H9 (cell line): ENCODE data around the gene MIS12. TPM values are rescaled to one million over a fixed set of nuclear protein-coding genes. Genes with fewer than 3 reads are reported as not detected.

Source experiments
- DNase-seq: peaks from one replicate; pipeline ENCODE4 v3.0.0-alpha.2; 2017
- H2AFZ ChIP-seq: one replicate; pipeline ENCODE4 v1.6.1; 2013; ENCODE audit warnings: mild to moderate bottlenecking, low read length, control low read depth, moderate library complexity
- H2AK5ac ChIP-seq: 2 replicates; pipeline ENCODE4 v1.6.1; 2013; ENCODE audit warnings: low read length, control low read depth, mixed read lengths; ENCODE audit not compliant: insufficient read length
- H2BK120ac ChIP-seq: one replicate; pipeline ENCODE4 v1.6.1; 2013; ENCODE audit warnings: low read depth, mild to moderate bottlenecking, low read length, control low read depth, inconsistent platforms; ENCODE audit not compliant: poor library complexity, severe bottlenecking
- H2BK12ac ChIP-seq: 2 replicates; pipeline ENCODE4 v1.6.1; 2013; ENCODE audit warnings: low read length, control low read depth, mixed read lengths, low read depth; ENCODE audit not compliant: insufficient read length
- H2BK15ac ChIP-seq: 2 replicates; pipeline ENCODE4 v1.6.1; 2013; ENCODE audit warnings: low read depth, low read length, control low read depth
- H2BK20ac ChIP-seq: one replicate; pipeline ENCODE4 v1.6.1; 2013; ENCODE audit warnings: low read depth, mild to moderate bottlenecking, low read length, control low read depth, inconsistent platforms; ENCODE audit not compliant: poor library complexity, severe bottlenecking
- H2BK5ac ChIP-seq: 2 replicates; pipeline ENCODE4 v1.6.1; 2013; ENCODE audit warnings: low read length, control low read depth, mixed read lengths; ENCODE audit not compliant: insufficient read length
- H3K14ac ChIP-seq: 2 replicates; pipeline ENCODE4 v1.6.1; 2013; ENCODE audit warnings: low read length, control low read depth; ENCODE audit not compliant: insufficient read depth
- H3K18ac ChIP-seq: 2 replicates; pipeline ENCODE4 v1.6.1; 2013; ENCODE audit warnings: low read depth, mild to moderate bottlenecking, mixed read lengths, low read length, control low read depth; ENCODE audit not compliant: insufficient read length
- H3K23ac ChIP-seq: 2 replicates; pipeline ENCODE4 v1.6.1; 2013; ENCODE audit warnings: low read length, control low read depth, mixed read lengths, low read depth; ENCODE audit not compliant: insufficient read length
- H3K23me2 ChIP-seq: 2 replicates; pipeline ENCODE4 v1.6.1; 2013; ENCODE audit warnings: low read depth, mild to moderate bottlenecking, mixed read lengths, low read length, control low read depth; ENCODE audit not compliant: insufficient read length, poor library complexity, severe bottlenecking
- H3K27ac ChIP-seq: 2 replicates; pipeline ENCODE4 v1.5.1; 2013; ENCODE audit warnings: low read length, control low read depth, mixed read lengths, low read depth; ENCODE audit not compliant: insufficient read length
- H3K27me3 ChIP-seq: 2 replicates; pipeline ENCODE4 v1.6.1; 2013; ENCODE audit warnings: low read length, control low read depth, inconsistent platforms; ENCODE audit not compliant: insufficient read depth
- H3K4ac ChIP-seq: 2 replicates; pipeline ENCODE4 v1.6.1; 2013; ENCODE audit warnings: low read depth, mild to moderate bottlenecking, control low read depth, inconsistent platforms, low read length, moderate library complexity
- H3K4me1 ChIP-seq: 2 replicates; pipeline ENCODE4 v1.6.1; 2013; ENCODE audit warnings: low read length, control low read depth, inconsistent platforms; ENCODE audit not compliant: insufficient read depth
- H3K4me2 ChIP-seq: 2 replicates; pipeline ENCODE4 v1.6.1; 2013; ENCODE audit warnings: low read length, control low read depth, mixed read lengths; ENCODE audit not compliant: insufficient read length, insufficient read depth
- H3K56ac ChIP-seq: 2 replicates; pipeline ENCODE4 v1.6.1; 2013; ENCODE audit warnings: low read depth, mild to moderate bottlenecking, mixed read lengths, low read length, control low read depth; ENCODE audit not compliant: insufficient read length
- H3K79me1 ChIP-seq: 2 replicates; pipeline ENCODE4 v1.6.1; 2013; ENCODE audit warnings: low read depth, mild to moderate bottlenecking, moderate library complexity, low read length, control low read depth, inconsistent platforms; ENCODE audit not compliant: insufficient read depth, poor library complexity, severe bottlenecking
- H3K79me2 ChIP-seq: 2 replicates; pipeline ENCODE4 v1.6.1; 2013; ENCODE audit warnings: low read length, control low read depth, inconsistent platforms; ENCODE audit not compliant: insufficient read depth
- H3K9ac ChIP-seq: 2 replicates; pipeline ENCODE4 v1.6.1; 2013; ENCODE audit warnings: low read length, control low read depth, mixed read lengths; ENCODE audit not compliant: insufficient read length; ENCODE audit errors: extremely low read depth
- H3K9me3 ChIP-seq: one replicate; pipeline ENCODE4 v1.6.1; 2013; ENCODE audit warnings: low read depth, low read length, inconsistent platforms; ENCODE audit not compliant: control insufficient read depth
- H3T11ph ChIP-seq: one replicate; pipeline ENCODE4 v1.6.1; 2013; ENCODE audit warnings: mild to moderate bottlenecking, low read length, control low read depth, inconsistent platforms
- H4K20me1 ChIP-seq: one replicate; pipeline ENCODE4 v1.6.1; 2013; ENCODE audit not compliant: control insufficient read depth, insufficient read length, insufficient read depth
- H4K5ac ChIP-seq: 2 replicates; pipeline ENCODE4 v1.6.1; 2013; ENCODE audit warnings: low read depth, mild to moderate bottlenecking, mixed read lengths, low read length, control low read depth; ENCODE audit not compliant: insufficient read length
- H4K8ac ChIP-seq: replicated peaks from 2 replicates; pipeline ENCODE4 v1.6.1; 2013; ENCODE audit warnings: low read length, control low read depth, mixed read lengths, low read depth; ENCODE audit not compliant: insufficient read length
- H4K91ac ChIP-seq: 2 replicates; pipeline ENCODE4 v1.6.1; 2013; ENCODE audit warnings: low read depth, mild to moderate bottlenecking, moderate library complexity, mixed read lengths, low read length, control low read depth; ENCODE audit not compliant: insufficient read length
- H3K27ac Mint-ChIP-seq, 3 experiments: 2 replicates in 2 of 3; 3 replicates in 1 of 3; pipeline ENCODE4 v1.8.0; 2020 to 2021; ENCODE audit warnings: mixed read lengths in 3 of 3, mild to moderate bottlenecking in 1 of 3, moderate library complexity in 1 of 3
- H3K27me3 Mint-ChIP-seq: 2 replicates; pipeline ENCODE4 v1.8.0; 2021; ENCODE audit warnings: low read depth, mild to moderate bottlenecking, moderate library complexity, mixed read lengths
- H3K36me3 Mint-ChIP-seq, 3 experiments: 2 replicates in 2 of 3; 3 replicates in 1 of 3; pipeline ENCODE4 v1.8.0; 2020 to 2021; ENCODE audit warnings: low read depth in 3 of 3, mixed read lengths in 3 of 3; ENCODE audit not compliant: insufficient read depth in 1 of 3
- H3K4me1 Mint-ChIP-seq, 2 experiments: 2 replicates each; pipeline ENCODE4 v1.8.0; 2020; ENCODE audit warnings: mixed read lengths in 2 of 2
- H3K4me3 Mint-ChIP-seq, 2 experiments: 2 replicates in 1 of 2; 3 replicates in 1 of 2; pipeline ENCODE4 v1.8.0; 2020 to 2021; ENCODE audit warnings: mild to moderate bottlenecking in 2 of 2, mixed read lengths in 2 of 2, moderate library complexity in 1 of 2
- H3K9me3 Mint-ChIP-seq, 2 experiments: 2 replicates in 1 of 2; 3 replicates in 1 of 2; pipeline ENCODE4 v1.8.0; 2020; ENCODE audit warnings: mild to moderate bottlenecking in 2 of 2, mixed read lengths in 2 of 2, moderate library complexity in 1 of 2
- WGBS: extraction: QIAGEN DNeasy Blood & Tissue Kit; methylation state at CpG from one replicate; pipeline ENCODE4 v1.1.7; 2013; ENCODE audit warnings: missing lambda C conversion rate, low lambda C conversion rate, mixed read lengths; ENCODE audit not compliant: insufficient read length; ENCODE audit errors: extremely low coverage; 5-methylcytosine and 5-hydroxymethylcytosine counted together
- total RNA-seq: library from RNA; stranded (reverse); gene quantifications from 2 replicates; pipeline ENCODE4 v1.2.1, GENCODE V29; 2021
- TF ChIP-seq, protein P1 (sequence below): fragments of 200-600 bp; sonication (generic); conservative IDR thresholded peaks from 3 replicates; pipeline ENCODE4 v1.8.0; 2021; ENCODE audit warnings: antibody characterized with exemption, mild to moderate bottlenecking

MIS12 gene
- total RNA-seq, 1 experiment from 2014 or later, result 30.7 TPM

DNA sequence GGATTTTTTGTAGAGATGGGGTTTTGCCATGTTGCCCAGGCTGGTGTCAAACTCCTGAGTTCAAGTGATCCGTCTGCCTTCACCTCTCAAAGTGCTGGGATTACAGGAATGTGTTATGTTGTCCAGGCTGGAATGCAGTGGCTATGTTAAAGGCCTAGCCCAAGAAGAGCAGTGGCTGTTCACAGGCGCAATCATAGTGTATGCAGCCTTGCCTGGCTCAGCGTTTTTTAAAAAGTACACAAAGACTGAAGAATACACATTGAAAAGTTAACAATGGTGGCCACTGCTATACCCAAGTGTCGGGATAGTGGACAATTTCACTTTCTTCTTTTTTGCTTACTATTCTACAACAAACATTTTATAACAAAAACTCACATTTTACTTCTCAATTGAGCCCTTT is 7.4 kb upstream of the MIS12 start:
- Histone ChIP-seq H3K27ac (no peak overlapping the region), H3K79me1 (peaks cover 3% of the 10 kb centered on the region), H3K9ac (no peak overlapping the region), H2AFZ (no peak overlapping the region), H2BK12ac (no peak overlapping the region), H3T11ph (no peak overlapping the region), H3K56ac (no peak overlapping the region), H3K23ac (no peak overlapping the region), H3K14ac (no peak overlapping the region), H3K18ac (no peak overlapping the region), H2BK5ac (no peak overlapping the region), H3K4ac (no peak overlapping the region), H4K20me1 (no peaks in the 10 kb centered on the region), H2BK20ac (no peak overlapping the region), H3K4me2 (no peak overlapping the region), H3K23me2 (no peaks in the 10 kb centered on the region), H2BK120ac (no peak overlapping the region), H2BK15ac (no peak overlapping the region), H4K91ac (no peak overlapping the region), H3K27me3 (no peaks in the 10 kb centered on the region), H4K5ac (no peak overlapping the region), H3K79me2 (no peaks in the 10 kb centered on the region), H2AK5ac (no peak overlapping the region), H3K9me3 (no peaks in the 10 kb centered on the region), H3K4me1 (no peaks in the 10 kb centered on the region), H4K8ac (no peak overlapping the region)
- no peak overlapping the region for H3K27ac Mint-ChIP-seq
- no CpG with 5 or more reads among the region's 4 CpGs for WGBS
- no peak overlapping the region for H3K4me3 Mint-ChIP-seq
- peaks cover 55 to 92% (median 91%) of the 10 kb centered on the region in 3 experiments for H3K36me3 Mint-ChIP-seq
- H3K4me1 Mint-ChIP-seq, result no peaks in the 10 kb centered on the region
- DNase-seq, result no peak
- H3K27me3 Mint-ChIP-seq, result no peaks in the 10 kb centered on the region
- TF ChIP-seq, protein P1, sequence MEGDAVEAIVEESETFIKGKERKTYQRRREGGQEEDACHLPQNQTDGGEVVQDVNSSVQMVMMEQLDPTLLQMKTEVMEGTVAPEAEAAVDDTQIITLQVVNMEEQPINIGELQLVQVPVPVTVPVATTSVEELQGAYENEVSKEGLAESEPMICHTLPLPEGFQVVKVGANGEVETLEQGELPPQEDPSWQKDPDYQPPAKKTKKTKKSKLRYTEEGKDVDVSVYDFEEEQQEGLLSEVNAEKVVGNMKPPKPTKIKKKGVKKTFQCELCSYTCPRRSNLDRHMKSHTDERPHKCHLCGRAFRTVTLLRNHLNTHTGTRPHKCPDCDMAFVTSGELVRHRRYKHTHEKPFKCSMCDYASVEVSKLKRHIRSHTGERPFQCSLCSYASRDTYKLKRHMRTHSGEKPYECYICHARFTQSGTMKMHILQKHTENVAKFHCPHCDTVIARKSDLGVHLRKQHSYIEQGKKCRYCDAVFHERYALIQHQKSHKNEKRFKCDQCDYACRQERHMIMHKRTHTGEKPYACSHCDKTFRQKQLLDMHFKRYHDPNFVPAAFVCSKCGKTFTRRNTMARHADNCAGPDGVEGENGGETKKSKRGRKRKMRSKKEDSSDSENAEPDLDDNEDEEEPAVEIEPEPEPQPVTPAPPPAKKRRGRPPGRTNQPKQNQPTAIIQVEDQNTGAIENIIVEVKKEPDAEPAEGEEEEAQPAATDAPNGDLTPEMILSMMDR, result no peak
- H3K9me3 Mint-ChIP-seq, result no peaks in the 10 kb centered on the region
